ENCODE results near the gene ROBO1. TPM values are rescaled to one million over a fixed set of nuclear protein-coding genes. Genes with fewer than 3 reads are reported as not detected.

Gene ROBO1
- total RNA-seq, 1 donor from 2014 or later: 169 TPM

GRCh38 chr3:78820542-78820941 is 947.3 kb downstream of the ROBO1 start:
- H3K4me2 ChIP-seq: no peak overlapping the region
- H3K4me3 ChIP-seq: no peak overlapping the region
- Mint-ChIP-seq H3K27me3 (ENCODE audit: insufficient read depth, low read depth) (no peaks in the 10 kb centered on the region), H3K4me1 (no peaks in the 10 kb centered on the region), H3K27ac (no peak overlapping the region), H3K36me3 (no peaks in the 10 kb centered on the region), H3K9me3 (no peaks in the 10 kb centered on the region), H3K4me3 (no peak overlapping the region)
- peaks cover under 1% of the 10 kb centered on the region for H4K20me1 ChIP-seq (ENCODE audit: low read depth)
- no peaks in the 10 kb centered on the region for H3F3A ChIP-seq (ENCODE audit: low read depth)
- H3K27me3 ChIP-seq: no peaks in the 10 kb centered on the region
- H2AFZ ChIP-seq (replicated peaks): no peak overlapping the region
- no peaks in the 10 kb centered on the region for H3K4me1 ChIP-seq
- no peak overlapping the region for H3K9ac ChIP-seq
- TF ChIP-seq EZH2 (IDR thresholded peaks at IDR 0.05) (no peak), EZH2phosphoT487 (IDR thresholded peaks at IDR 0.05) (no peak), CTCF (IDR thresholded peaks at IDR 0.05) (no peak)
- H3K79me2 ChIP-seq (ENCODE audit: low read depth): peaks cover 73% of the 10 kb centered on the region
- H3K27ac ChIP-seq: peak overlapping the region; percentile 30
- no peak for DNase-seq (ENCODE audit: low spot score)
- no peaks in the 10 kb centered on the region for H3K36me3 ChIP-seq
- no peaks in the 10 kb centered on the region for H3K9me3 ChIP-seq (ENCODE audit: low read depth)

- H3K4me3 ChIP-seq: no peak overlapping the region
- H3K27ac Mint-ChIP-seq: no peak overlapping the region
Measured at GRCh38 chr3:78818161-78818985, 949.4 kb downstream of the ROBO1 start.

GRCh38 chr3:78814893-78815562 is 952.8 kb downstream of the ROBO1 start:
- no peak overlapping the region for H3K4me2 ChIP-seq
- Mint-ChIP-seq H3K4me1 (peaks cover 2% of the 10 kb centered on the region), H3K4me3 (no peak overlapping the region), H3K36me3 (no peaks in the 10 kb centered on the region), H3K9me3 (no peaks in the 10 kb centered on the region), H3K27ac (no peak overlapping the region), H3K27me3 (ENCODE audit: insufficient read depth, low read depth) (no peaks in the 10 kb centered on the region)
- H3F3A ChIP-seq (ENCODE audit: low read depth): no peaks in the 10 kb centered on the region
- H3K36me3 ChIP-seq: peaks cover 4% of the 10 kb centered on the region
- no peaks in the 10 kb centered on the region for H3K9me3 ChIP-seq (ENCODE audit: low read depth)
- no peak overlapping the region for H3K4me3 ChIP-seq
- no peak overlapping the region for H3K27ac ChIP-seq
- no peak overlapping the region for H3K9ac ChIP-seq
- H4K20me1 ChIP-seq (ENCODE audit: low read depth): peaks cover 12% of the 10 kb centered on the region
- TF ChIP-seq EZH2 (IDR thresholded peaks at IDR 0.05) (no peak), CTCF (IDR thresholded peaks at IDR 0.05) (no peak), EZH2phosphoT487 (IDR thresholded peaks at IDR 0.05) (no peak)
- no peak for DNase-seq (ENCODE audit: low spot score)
- H3K27me3 ChIP-seq: no peaks in the 10 kb centered on the region
- H2AFZ ChIP-seq (replicated peaks): no peak overlapping the region
- H3K79me2 ChIP-seq (ENCODE audit: low read depth): peaks cover 83% of the 10 kb centered on the region
- peaks cover 26% of the 10 kb centered on the region for H3K4me1 ChIP-seq

More at GRCh38 chr3:78818161-78818985, 949.4 kb downstream of the ROBO1 start:
- Mint-ChIP-seq H3K27me3 (ENCODE audit: insufficient read depth, low read depth) (no peaks in the 10 kb centered on the region), H3K4me3 (no peak overlapping the region), H3K9me3 (no peaks in the 10 kb centered on the region), H3K36me3 (no peaks in the 10 kb centered on the region), H3K4me1 (no peaks in the 10 kb centered on the region)
- Histone ChIP-seq H3K9ac (no peak overlapping the region), H3K79me2 (ENCODE audit: low read depth) (peaks cover 72% of the 10 kb centered on the region), H3F3A (ENCODE audit: low read depth) (no peaks in the 10 kb centered on the region), H2AFZ (replicated peaks) (no peak overlapping the region), H3K9me3 (ENCODE audit: low read depth) (no peaks in the 10 kb centered on the region), H3K27ac (no peak overlapping the region), H3K36me3 (no peaks in the 10 kb centered on the region), H3K4me2 (no peak overlapping the region), H3K4me1 (no peaks in the 10 kb centered on the region), H4K20me1 (ENCODE audit: low read depth) (peaks cover 9% of the 10 kb centered on the region), H3K27me3 (no peaks in the 10 kb centered on the region)
- TF ChIP-seq EZH2phosphoT487 (IDR thresholded peaks at IDR 0.05) (no peak), CTCF (IDR thresholded peaks at IDR 0.05) (no peak), EZH2 (IDR thresholded peaks at IDR 0.05) (no peak)
- DNase-seq (ENCODE audit: low spot score): no peak
